ENCODE results near the gene KRTAP22-1.

KRTAP22-1 gene

GRCh38 chr21:30646904-30647414 is 46.1 kb downstream of the KRTAP22-1 start:
- no peak for DNase-seq (ENCODE audit: low read depth)
- TF ChIP-seq, protein P1, sequence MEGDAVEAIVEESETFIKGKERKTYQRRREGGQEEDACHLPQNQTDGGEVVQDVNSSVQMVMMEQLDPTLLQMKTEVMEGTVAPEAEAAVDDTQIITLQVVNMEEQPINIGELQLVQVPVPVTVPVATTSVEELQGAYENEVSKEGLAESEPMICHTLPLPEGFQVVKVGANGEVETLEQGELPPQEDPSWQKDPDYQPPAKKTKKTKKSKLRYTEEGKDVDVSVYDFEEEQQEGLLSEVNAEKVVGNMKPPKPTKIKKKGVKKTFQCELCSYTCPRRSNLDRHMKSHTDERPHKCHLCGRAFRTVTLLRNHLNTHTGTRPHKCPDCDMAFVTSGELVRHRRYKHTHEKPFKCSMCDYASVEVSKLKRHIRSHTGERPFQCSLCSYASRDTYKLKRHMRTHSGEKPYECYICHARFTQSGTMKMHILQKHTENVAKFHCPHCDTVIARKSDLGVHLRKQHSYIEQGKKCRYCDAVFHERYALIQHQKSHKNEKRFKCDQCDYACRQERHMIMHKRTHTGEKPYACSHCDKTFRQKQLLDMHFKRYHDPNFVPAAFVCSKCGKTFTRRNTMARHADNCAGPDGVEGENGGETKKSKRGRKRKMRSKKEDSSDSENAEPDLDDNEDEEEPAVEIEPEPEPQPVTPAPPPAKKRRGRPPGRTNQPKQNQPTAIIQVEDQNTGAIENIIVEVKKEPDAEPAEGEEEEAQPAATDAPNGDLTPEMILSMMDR (IDR thresholded peaks at IDR 0.05; ENCODE audit: low read depth, low read length) = no peak
- TF ChIP-seq MAX (IDR thresholded peaks at IDR 0.05; ENCODE audit: low read depth, low read length) (no peak), MYC (IDR thresholded peaks at IDR 0.05; ENCODE audit: low read depth, low read length) (no peak), POLR2A (IDR thresholded peaks at IDR 0.05; ENCODE audit: extremely low read depth, insufficient read length) (no peak)
- H3K4me3 ChIP-seq (ENCODE audit: low read depth, low read length) = no peak overlapping the region

All from NB4 (cell line).